Osteocyte (in vitro differentiated cells): Measurements from ENCODE around the gene TRIM32. TPM values are rescaled to one million over a fixed set of nuclear protein-coding genes. Genes with fewer than 3 reads are reported as not detected.

ENCODE experiments used
- DNase-seq: peaks from one replicate; pipeline ENCODE4 v3.0.0; 2021; ENCODE audit warnings: mixed read lengths; ENCODE audit not compliant: unreplicated experiment; ENCODE audit errors: extremely low spot score
- H3K27ac Mint-ChIP-seq: one replicate; pipeline ENCODE4 v1.8.0; 2021; ENCODE audit warnings: mild to moderate bottlenecking, mixed read lengths; ENCODE audit not compliant: unreplicated experiment
- H3K27me3 Mint-ChIP-seq: one replicate; pipeline ENCODE4 v1.8.0; 2021; ENCODE audit warnings: mixed read lengths; ENCODE audit not compliant: unreplicated experiment
- H3K36me3 Mint-ChIP-seq: one replicate; pipeline ENCODE4 v1.8.0; 2021; ENCODE audit warnings: mixed read lengths; ENCODE audit not compliant: unreplicated experiment
- H3K4me1 Mint-ChIP-seq: one replicate; pipeline ENCODE4 v1.8.0; 2021; ENCODE audit warnings: mixed read lengths; ENCODE audit not compliant: unreplicated experiment
- H3K4me3 Mint-ChIP-seq: one replicate; pipeline ENCODE4 v1.8.0; 2021; ENCODE audit warnings: mild to moderate bottlenecking, moderate library complexity, mixed read lengths; ENCODE audit not compliant: unreplicated experiment
- H3K9me3 Mint-ChIP-seq: one replicate; pipeline ENCODE4 v1.8.0; 2021; ENCODE audit warnings: mixed read lengths; ENCODE audit not compliant: unreplicated experiment
- CTCF ChIP-seq: fragments of 200-600 bp; sonication (generic); IDR thresholded peaks from 2 replicates; pipeline ENCODE4 v1.5.0; 2021; ENCODE audit warnings: antibody characterized with exemption, mild to moderate bottlenecking, moderate library complexity
- total RNA-seq: library from RNA; stranded (reverse); gene quantifications from 2 replicates; pipeline ENCODE4 v1.2.1, GENCODE V29; 2021

Gene TRIM32
- total RNA-seq, 1 donor from 2014 or later: 38.9 TPM

DNA sequence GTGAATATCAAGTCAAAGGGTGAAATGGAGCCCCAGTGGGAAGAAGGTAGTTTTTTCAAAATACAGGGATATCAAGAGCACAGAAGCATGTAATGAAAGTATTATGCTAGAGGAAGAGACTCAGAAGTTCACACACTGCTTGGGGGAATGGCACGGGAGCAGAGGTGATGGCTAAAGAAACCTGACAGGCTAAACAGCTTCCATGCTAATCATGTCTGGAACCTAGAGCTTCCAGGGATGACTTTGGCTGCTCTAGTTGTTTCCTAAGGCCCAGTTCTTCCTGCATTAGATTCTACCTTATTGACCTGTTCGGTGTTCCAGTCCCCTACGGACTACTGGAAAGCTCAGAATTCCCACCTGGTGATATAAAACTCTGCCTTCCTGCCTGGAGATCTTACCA is 34.3 kb downstream of the TRIM32 start:
- Mint-ChIP-seq H3K36me3 (no peaks in the 10 kb centered on the region), H3K4me1 (peaks cover 13% of the 10 kb centered on the region), H3K9me3 (peaks cover 5% of the 10 kb centered on the region), H3K27me3 (peaks cover 9% of the 10 kb centered on the region), H3K27ac (no peak overlapping the region), H3K4me3 (no peak overlapping the region)
- no peak for DNase-seq
- TF ChIP-seq CTCF: no peak

DNA sequence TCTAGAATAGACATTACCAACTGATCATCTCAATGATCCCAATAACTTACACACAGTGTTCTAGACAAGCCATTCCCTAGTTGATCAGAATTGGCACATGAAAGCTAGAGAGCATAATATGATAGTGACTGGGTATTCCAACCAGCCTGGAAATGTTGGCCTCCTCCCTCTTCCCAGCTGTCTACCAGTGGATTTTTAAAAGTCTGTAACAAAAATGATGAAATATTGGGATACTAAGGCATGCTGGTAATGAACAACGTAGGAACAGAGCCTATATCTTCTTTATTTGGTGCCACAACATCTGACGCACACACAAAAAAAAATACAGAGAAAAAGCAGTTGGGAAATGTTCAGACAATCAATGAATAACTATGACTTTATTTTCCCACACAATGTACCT is 34.8 kb downstream of the TRIM32 start:
- no peak for DNase-seq
- H3K36me3 Mint-ChIP-seq: no peaks in the 10 kb centered on the region
- no peak overlapping the region for H3K4me3 Mint-ChIP-seq
- peaks cover 11% of the 10 kb centered on the region for H3K4me1 Mint-ChIP-seq
- H3K9me3 Mint-ChIP-seq: peaks cover 5% of the 10 kb centered on the region
- no peak overlapping the region for H3K27ac Mint-ChIP-seq
- peaks cover 9% of the 10 kb centered on the region for H3K27me3 Mint-ChIP-seq
- no peak for TF ChIP-seq CTCF

GRCh38 chr9:116724123-116724522 is 37.0 kb downstream of the TRIM32 start:
- TF ChIP-seq CTCF: no peak
- H3K9me3 Mint-ChIP-seq: peaks cover 5% of the 10 kb centered on the region
- peaks cover 22% of the 10 kb centered on the region for H3K27me3 Mint-ChIP-seq
- no peaks in the 10 kb centered on the region for H3K4me1 Mint-ChIP-seq
- no peak overlapping the region for H3K4me3 Mint-ChIP-seq
- no peak for DNase-seq
- no peak overlapping the region for H3K27ac Mint-ChIP-seq
- H3K36me3 Mint-ChIP-seq: no peaks in the 10 kb centered on the region

DNA sequence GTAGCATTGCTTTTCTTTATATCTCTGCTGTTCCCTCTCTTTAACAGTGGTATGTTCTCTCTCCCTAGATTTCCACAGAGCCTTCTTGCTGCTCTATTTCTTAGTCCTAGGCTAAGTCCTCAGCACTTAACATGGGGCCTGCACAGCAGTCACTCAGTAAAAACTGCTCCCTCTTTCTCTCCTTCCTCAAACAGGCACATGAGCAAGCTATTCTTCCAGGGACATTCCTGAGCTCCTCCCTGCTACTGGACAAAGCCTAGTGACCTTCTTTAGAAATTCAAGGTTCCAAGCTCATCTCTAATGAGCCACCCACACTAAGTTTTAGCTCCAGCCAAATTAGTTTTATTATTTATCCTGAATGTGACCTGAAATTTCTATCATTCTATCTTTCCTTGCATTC is 39.5 kb downstream of the TRIM32 start:
- no peak for TF ChIP-seq CTCF
- Mint-ChIP-seq H3K36me3 (no peaks in the 10 kb centered on the region), H3K9me3 (no peaks in the 10 kb centered on the region), H3K4me3 (no peak overlapping the region), H3K4me1 (no peaks in the 10 kb centered on the region), H3K27ac (no peak overlapping the region), H3K27me3 (peaks cover 31% of the 10 kb centered on the region)
- DNase-seq: no peak

DNA sequence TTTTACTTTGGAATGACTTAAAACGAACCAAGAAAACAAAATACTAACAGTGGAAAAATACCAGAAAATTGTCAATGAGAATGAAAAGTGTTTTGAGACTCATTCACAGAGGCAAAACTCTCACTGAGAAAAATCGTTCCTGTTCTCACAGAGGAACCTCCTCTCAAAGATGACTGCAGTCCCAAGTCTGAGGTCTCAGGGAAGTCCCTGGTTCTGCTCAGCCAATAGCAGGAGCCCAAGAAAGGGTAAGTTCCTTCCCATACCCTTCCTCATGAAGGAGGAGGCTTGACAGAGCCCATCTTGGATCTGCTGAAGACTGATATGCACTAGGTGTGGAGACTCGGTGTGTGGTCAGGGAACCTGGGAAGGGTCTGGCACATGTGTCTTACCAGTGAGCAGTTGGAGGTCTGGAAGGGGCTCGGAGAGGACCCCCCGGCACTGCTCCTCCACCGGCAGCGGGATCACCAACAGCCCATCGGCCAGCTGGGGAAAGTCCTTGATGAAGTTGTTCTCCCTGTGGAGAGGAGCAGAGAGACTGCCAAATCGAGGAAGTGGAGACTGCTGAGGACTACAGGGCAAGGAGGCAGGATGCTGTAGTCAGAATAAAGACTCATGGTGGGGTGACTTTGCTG is 46.0 kb downstream of the TRIM32 start:
- DNase-seq: no peak
- no peak for TF ChIP-seq CTCF
- Mint-ChIP-seq H3K27ac (no peak overlapping the region), H3K9me3 (no peaks in the 10 kb centered on the region), H3K4me3 (no peak overlapping the region), H3K27me3 (peaks cover 40% of the 10 kb centered on the region), H3K36me3 (no peaks in the 10 kb centered on the region), H3K4me1 (peaks cover 9% of the 10 kb centered on the region)
